ENCODE data around the gene SYNE1.

DNA sequence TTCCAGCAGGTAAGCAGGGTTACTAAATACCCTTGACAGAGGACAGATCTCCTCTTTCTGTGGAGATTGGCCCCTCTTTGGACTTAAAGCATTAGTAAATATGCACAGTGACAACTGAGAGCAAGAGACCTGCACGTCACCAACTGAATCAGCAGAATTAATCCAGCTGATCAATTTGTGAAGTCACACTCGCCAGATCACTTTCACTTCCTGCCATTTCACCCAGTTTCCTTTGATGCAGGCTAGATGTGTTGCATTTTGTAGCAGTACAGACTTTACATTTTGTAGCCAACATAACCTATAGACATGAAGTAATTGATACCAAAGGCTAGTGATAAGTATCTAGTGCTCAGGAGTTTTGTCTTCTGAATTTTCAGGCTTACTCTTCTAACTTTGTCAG lies 11.9 kb downstream of the SYNE1 start:
- TF ChIP-seq CTCF (IDR thresholded peaks at IDR 0.05) (no peak), EP300 (IDR thresholded peaks at IDR 0.05) (no peak), POLR2A (IDR thresholded peaks at IDR 0.05) (no peak)
